Measurements from ENCODE around the gene ZNF786.
"Not testable (repeated sequence)": the region's sequence is repeated elsewhere in the genome, so short reads cannot be mapped to it uniquely, and the experiment has no call there.

Gene ZNF786

GRCh38 chr7:149081914-149082313, 8.6 kb downstream of the ZNF786 start:
- no peak for DNase-seq

GRCh38 chr7:149077594-149077993, 12.9 kb downstream of the ZNF786 start:
- DNase-seq: no peak

GRCh38 chr7:149075286-149075685, 15.2 kb downstream of the ZNF786 start:
- DNase-seq: no peak

- no peak for DNase-seq
These were observed 16.2 kb downstream of the ZNF786 start for GRCh38 chr7:149074116-149074885.

GRCh38 chr7:149072438-149072775, 18.1 kb downstream of the ZNF786 start:
- DNase-seq: no peak

- DNase-seq: no peak
These were observed 18.7 kb downstream of the ZNF786 start for GRCh38 chr7:149071641-149072437.

GRCh38 chr7:149071182-149071635, 19.3 kb downstream of the ZNF786 start:
- no peak for DNase-seq

GRCh38 chr7:149070372-149071125, 20.0 kb downstream of the ZNF786 start:
- no peak for DNase-seq

GRCh38 chr7:149067869-149068268, 22.6 kb downstream of the ZNF786 start:
- DNase-seq: no peak

- no peak for DNase-seq
These were observed 27.0 kb downstream of the ZNF786 start for GRCh38 chr7:149063476-149063875.

GRCh38 chr7:149062217-149062899, 28.2 kb downstream of the ZNF786 start:
- DNase-seq: not testable (repeated sequence)

GRCh38 chr7:149060156-149060555, 30.4 kb downstream of the ZNF786 start:
- no peak for DNase-seq

- DNase-seq: no peak
These were observed 36.6 kb downstream of the ZNF786 start for GRCh38 chr7:149053885-149054284.

- no peak for DNase-seq
These were observed 37.1 kb downstream of the ZNF786 start for GRCh38 chr7:149053384-149053783.

GRCh38 chr7:149050941-149051340, 39.6 kb downstream of the ZNF786 start:
- no peak for DNase-seq

GRCh38 chr7:149048805-149049204, 41.7 kb downstream of the ZNF786 start:
- DNase-seq: no peak

GRCh38 chr7:149046416-149046815, 44.1 kb downstream of the ZNF786 start:
- DNase-seq: no peak

- DNase-seq: no peak
These were observed 46.6 kb downstream of the ZNF786 start for GRCh38 chr7:149043936-149044335.

GRCh38 chr7:149041350-149041749, 49.2 kb downstream of the ZNF786 start:
- no peak for DNase-seq

- DNase-seq: not testable (repeated sequence)
These were observed 51.9 kb downstream of the ZNF786 start for GRCh38 chr7:149038641-149039040.

- no peak for DNase-seq
These were observed 53.8 kb downstream of the ZNF786 start for GRCh38 chr7:149036676-149037075.

GRCh38 chr7:149031353-149031910, 59.1 kb downstream of the ZNF786 start:
- no peak for DNase-seq

- DNase-seq: not testable (repeated sequence)
These were observed 60.1 kb downstream of the ZNF786 start for GRCh38 chr7:149030439-149030838.
